OCI-LY7 (cell line): ENCODE data around the gene DHODH. TPM values are rescaled to one million over a fixed set of nuclear protein-coding genes. Genes with fewer than 3 reads are reported as not detected.

Experiments used
- BruUV-seq: library from RNA; stranded (reverse); fragments of 400-500 nt; replicated peaks from 2 replicates; lab custom pipeline; 2021; lab: Mats Ljungman, UMichigan
- CTCF ChIA-PET: fragments of 300-600 bp; sonication (Branson Sonifier 250); formaldehyde crosslinking; loops from one replicate; lab custom pipeline; 2022; ENCODE audit warnings: antibody characterized with exemption; ENCODE audit not compliant: unreplicated experiment; lab: Charles Lee
- POLR2A ChIA-PET: fragments of 300-600 bp; sonication (Branson Sonifier 250); formaldehyde crosslinking; loops from one replicate; lab custom pipeline; 2022; ENCODE audit warnings: antibody characterized with exemption; lab: Charles Lee
- DNase-seq: peaks from one replicate; pipeline ENCODE4 v3.0.0-alpha.2; 2015; ENCODE audit warnings: low spot score
- H2AFZ ChIP-seq: fragments of 200-600 bp; sonication (generic), shearing (Covaris generic); 2 replicates; pipeline ENCODE4 v1.6.1; 2014; ENCODE audit warnings: mild to moderate bottlenecking, antibody characterized with exemption, low read length, moderate library complexity
- H3K27ac ChIP-seq: fragments of 200-600 bp; sonication (generic); 2 replicates; pipeline ENCODE4 v1.5.1; 2014; ENCODE audit warnings: mixed run types, low read depth, mild to moderate bottlenecking, moderate library complexity, low read length, inconsistent platforms; ENCODE audit not compliant: poor library complexity, severe bottlenecking
- H3K36me3 ChIP-seq: fragments of 200-600 bp; sonication (generic); 2 replicates; pipeline ENCODE4 v1.6.1; 2014; ENCODE audit warnings: mild to moderate bottlenecking, antibody characterized with exemption, low read length, moderate library complexity, mixed read lengths; ENCODE audit not compliant: insufficient read depth
- H3K4me1 ChIP-seq: fragments of 200-600 bp; sonication (generic); 2 replicates; pipeline ENCODE4 v1.5.1; 2014; ENCODE audit warnings: mild to moderate bottlenecking, low read length; ENCODE audit not compliant: insufficient read depth, poor library complexity, severe bottlenecking
- H3K4me2 ChIP-seq: fragments of 200-600 bp; sonication (generic); 2 replicates; pipeline ENCODE4 v1.6.1; 2014; ENCODE audit warnings: mild to moderate bottlenecking, low read length
- H3K4me3 ChIP-seq: fragments of 200-600 bp; sonication (generic); 2 replicates; pipeline ENCODE4 v1.5.1; 2014; ENCODE audit warnings: mild to moderate bottlenecking, low read depth, low read length; ENCODE audit not compliant: poor library complexity, severe bottlenecking
- H3K79me2 ChIP-seq: fragments of 200-600 bp; sonication (generic); 2 replicates; pipeline ENCODE4 v1.6.1; 2016; ENCODE audit warnings: low read depth, mild to moderate bottlenecking, low read length, moderate library complexity, mixed read lengths; ENCODE audit not compliant: insufficient read depth
- H3K9me2 ChIP-seq: fragments of 200-600 bp; sonication (generic); 2 replicates; pipeline ENCODE4 v1.6.1; 2016; ENCODE audit warnings: mild to moderate bottlenecking, low read length, mixed read lengths; ENCODE audit not compliant: insufficient read depth
- H3K9me3 ChIP-seq: fragments of 200-600 bp; sonication (generic); 2 replicates; pipeline ENCODE4 v1.6.1; 2014; ENCODE audit warnings: mild to moderate bottlenecking, mixed run types, low read length, mixed read lengths
- H4K20me1 ChIP-seq: fragments of 200-600 bp; sonication (generic); 2 replicates; pipeline ENCODE4 v1.6.1; 2014; ENCODE audit warnings: mild to moderate bottlenecking, antibody characterized with exemption, low read length, moderate library complexity, mixed read lengths; ENCODE audit not compliant: insufficient read depth
- CTCF ChIP-seq: fragments of 200-600 bp; sonication (generic); conservative IDR thresholded peaks from 2 replicates; pipeline ENCODE4 v1.5.1; 2014; ENCODE audit warnings: mild to moderate bottlenecking, antibody characterized with exemption, low read length, moderate library complexity, mixed read lengths
- EZH2phosphoT487 ChIP-seq: fragments of 200-600 bp; sonication (generic); IDR thresholded peaks from 2 replicates; pipeline ENCODE4 v1.6.1; 2018; ENCODE audit warnings: low read depth, borderline replicate concordance, mild to moderate bottlenecking, mixed run types, antibody characterized with exemption, low read length, moderate library complexity, mixed read lengths
- intact Hi-C: fragments of 100-400 bp; cut with micrococcal nuclease; formaldehyde crosslinking; loops from one replicate; pipeline ENCODE4 v1.10.0; 2022; ENCODE audit not compliant: unreplicated experiment
- total RNA-seq, 2 experiments: library from RNA; depleted of rRNA in 1 of 2; stranded (reverse); fragments of >200 nt in 1 of 2; shearing (Covaris generic) in 1 of 2; gene quantifications; 2 replicates each; pipeline ENCODE4 v1.2.3, GENCODE V29; 2014 to 2022

Gene DHODH
- total RNA-seq, 2 experiments from 2014 or later: 12.3 to 20.9 TPM

- DNase-seq: no peak
- ChIA-PET CTCF (no interaction called here), POLR2A (no interaction called here)
- TF ChIP-seq EZH2phosphoT487 (no peak), CTCF (no peak)
- BruUV-seq: no TSS peak
- Histone ChIP-seq H3K79me2 (no peaks in the 10 kb centered on the region), H2AFZ (no peak overlapping the region), H3K9me3 (no peaks in the 10 kb centered on the region), H4K20me1 (no peaks in the 10 kb centered on the region), H3K27ac (no peak overlapping the region), H3K4me2 (no peak overlapping the region), H3K36me3 (no peaks in the 10 kb centered on the region), H3K4me3 (no peak overlapping the region), H3K4me1 (no peaks in the 10 kb centered on the region), H3K9me2 (no peaks in the 10 kb centered on the region)
- intact Hi-C loops: no loop called here
Observed at GRCh38 chr16:72043539-72043938, 35.0 kb downstream of the DHODH start.

GRCh38 chr16:72044296-72044695 lies 35.8 kb downstream of the DHODH start:
- Histone ChIP-seq H3K4me1 (no peaks in the 10 kb centered on the region), H3K9me2 (no peaks in the 10 kb centered on the region), H3K4me2 (no peak overlapping the region), H4K20me1 (no peaks in the 10 kb centered on the region), H3K27ac (no peak overlapping the region), H3K36me3 (no peaks in the 10 kb centered on the region), H3K9me3 (peaks cover 4% of the 10 kb centered on the region; the same call in 1 of the 2 replicates), H2AFZ (no peak overlapping the region), H3K79me2 (no peaks in the 10 kb centered on the region), H3K4me3 (no peak overlapping the region)
- ChIA-PET POLR2A (no interaction called here), CTCF (no interaction called here)
- DNase-seq: no peak
- no TSS peak for BruUV-seq
- intact Hi-C loops: no loop called here
- no peak for TF ChIP-seq EZH2phosphoT487
- no peak for TF ChIP-seq CTCF

- no peak for TF ChIP-seq CTCF
- no peaks in the 10 kb centered on the region for H3K79me2 ChIP-seq
- H3K4me3 ChIP-seq: no peak overlapping the region
- no peaks in the 10 kb centered on the region for H3K4me1 ChIP-seq
- H3K4me2 ChIP-seq: no peak overlapping the region
- BruUV-seq: no TSS peak
- ChIA-PET POLR2A (no interaction called here), CTCF (no interaction called here)
- no peak overlapping the region for H2AFZ ChIP-seq
- DNase-seq: no peak
- intact Hi-C loops: no loop called here
- no peaks in the 10 kb centered on the region for H4K20me1 ChIP-seq
- H3K36me3 ChIP-seq: no peaks in the 10 kb centered on the region
- no peaks in the 10 kb centered on the region for H3K9me2 ChIP-seq
- peaks cover 4% of the 10 kb centered on the region; the same call in 1 of the 2 replicates for H3K9me3 ChIP-seq
- no peak overlapping the region for H3K27ac ChIP-seq
Observed at GRCh38 chr16:72044825-72045359, 36.3 kb downstream of the DHODH start.
